K562 (cell line): ENCODE measurements around the gene SRRM5. TPM values are rescaled to one million over a fixed set of nuclear protein-coding genes. Genes with fewer than 3 reads are reported as not detected.

ENCODE experiments used
- CBFB ChIP-seq: sonication (generic); formaldehyde crosslinking; IDR thresholded peaks from 2 replicates; pipeline ENCODE4 v1.4.0; 2020; ENCODE audit warnings: mild to moderate bottlenecking, missing genetic modification reagents
- DMBX1 ChIP-seq: fragments of 250-450 bp; sonication (Bioruptor Pico); IDR thresholded peaks from 2 replicates; pipeline ENCODE4 v1.8.0; 2022; ENCODE audit warnings: inconsistent platforms, mild to moderate bottlenecking, moderate library complexity, borderline replicate concordance
- ETV1 ChIP-seq: fragments of 450-650 bp; conservative IDR thresholded peaks from 2 replicates; pipeline ENCODE4 v1.6.1; 2016; ENCODE audit warnings: missing genetic modification characterization, control low read depth, low read depth, missing compliant biosample characterization
- JUNB ChIP-seq: fragments of 450-650 bp; formaldehyde crosslinking; conservative IDR thresholded peaks from 2 replicates; pipeline ENCODE4 v1.4.0; 2020; ENCODE audit warnings: mild to moderate bottlenecking
- JUND ChIP-seq, 2 experiments: IDR thresholded peaks; 2 replicates in 1 of 2; 3 replicates in 1 of 2; pipeline ENCODE4 v1.6.1; 2011; ENCODE audit warnings: borderline replicate concordance in 2 of 2, low read depth in 2 of 2, low read length in 2 of 2, improper control_type of control experiment in 1 of 2, missing biosample characterization in 1 of 2, missing genetic modification characterization in 1 of 2, missing genetic modification reagents in 1 of 2
- KDM5B ChIP-seq: fragments of 200-600 bp; sonication (generic); IDR thresholded peaks from 2 replicates; pipeline ENCODE4 v1.6.1; 2012; ENCODE audit warnings: low read depth, mild to moderate bottlenecking, moderate library complexity, low read length, control low read depth, inconsistent platforms; ENCODE audit not compliant: insufficient replicate concordance
- PTRF ChIP-seq: fragments of 450-650 bp; IDR thresholded peaks from 2 replicates; pipeline ENCODE4 v1.6.1; 2016; ENCODE audit warnings: mild to moderate bottlenecking, missing genetic modification characterization, missing compliant biosample characterization
- RB1 ChIP-seq: fragments of 450-650 bp; IDR thresholded peaks from 2 replicates; pipeline ENCODE4 v1.6.1; 2017; ENCODE audit warnings: low read depth, mild to moderate bottlenecking
- SAFB ChIP-seq: fragments of 200-400 bp; formaldehyde crosslinking; IDR thresholded peaks from 2 replicates; pipeline ENCODE4 v1.6.1; 2017; ENCODE audit warnings: low read depth, low read length, borderline replicate concordance
- SIN3A ChIP-seq, 2 experiments: fragments of 150-350 bp in 1 of 2; IDR thresholded peaks; 2 replicates each; pipeline ENCODE4 v1.6.1; 2011 to 2016; ENCODE audit warnings: borderline replicate concordance in 2 of 2, low read depth in 2 of 2, low read length in 2 of 2, mild to moderate bottlenecking in 2 of 2, moderate library complexity in 2 of 2; ENCODE audit not compliant: control insufficient read depth in 1 of 2
- SIN3B ChIP-seq: fragments of 450-650 bp; IDR thresholded peaks from 2 replicates; pipeline ENCODE4 v1.6.1; 2017; ENCODE audit warnings: low read depth, mild to moderate bottlenecking, moderate library complexity
- STAT5B ChIP-seq: fragments of 250-450 bp; sonication (Bioruptor Pico); IDR thresholded peaks from 2 replicates; pipeline ENCODE4 v1.8.0; 2021; ENCODE audit warnings: mild to moderate bottlenecking, inconsistent platforms
- ZBTB7A ChIP-seq: IDR thresholded peaks from 2 replicates; pipeline ENCODE4 v1.6.1; 2011; ENCODE audit warnings: low read depth, mild to moderate bottlenecking, low read length, moderate library complexity, borderline replicate concordance; ENCODE audit not compliant: control insufficient read depth
- ZKSCAN1 ChIP-seq: fragments of 150-350 bp; IDR thresholded peaks from 2 replicates; pipeline ENCODE4 v1.6.1; 2016; ENCODE audit warnings: low read depth, low read length
- ZNF263 ChIP-seq: sonication (generic); formaldehyde crosslinking; IDR thresholded peaks from 2 replicates; pipeline ENCODE4 v1.8.0; 2022; ENCODE audit warnings: mild to moderate bottlenecking, missing genetic modification reagents, borderline replicate concordance
- ZNF444 ChIP-seq: fragments of 250-450 bp; sonication (Bioruptor Pico); IDR thresholded peaks from 2 replicates; pipeline ENCODE4 v1.4.0; 2020; ENCODE audit warnings: mild to moderate bottlenecking, moderate library complexity
- polyA plus RNA-seq, 8 experiments: library from polyadenylated mRNA; depleted of rRNA in 4 of 8; stranded (reverse) in 5 of 8; unstranded in 3 of 8; fragments of >200 nt; fragmentation: Nextera tagmentation in 2 of 8; fragmentation: Illumina TruSeq in 1 of 8; extraction: Ambion mirVana in 2 of 8; extraction: Trizol in 1 of 8; gene quantifications; 2 replicates each; pipeline versions ENCODE4 v1.2.1 to v1.2.3, GENCODE V29; 2011 to 2014; ENCODE audit warnings: inconsistent platforms in 1 of 8, missing spikeins in 1 of 8
- total RNA-seq, 7 experiments: library from RNA; depleted of rRNA in 6 of 7; stranded (reverse); fragments of >200 nt in 6 of 7; fragmentation: Illumina TruSeq in 2 of 7; extraction: Trizol in 2 of 7; gene quantifications; 2 replicates each; pipeline versions ENCODE4 v1.2.1 to v1.2.3, GENCODE V29; 2011 to 2021; ENCODE audit warnings: low replicate concordance in 1 of 7
- TF ChIP-seq, protein P1 (sequence below): fragments of 200-800 bp; sonication (Bioruptor generic); IDR thresholded peaks from 2 replicates; pipeline ENCODE4 v1.6.1; 2017; ENCODE audit warnings: missing genetic modification characterization, missing compliant biosample characterization
- TF ChIP-seq, protein P2 (sequence below): sonication (generic); formaldehyde crosslinking; IDR thresholded peaks from 2 replicates; pipeline ENCODE4 v1.8.0; 2022; ENCODE audit warnings: mild to moderate bottlenecking, missing genetic modification reagents
- TF ChIP-seq, protein P3 (sequence below): sonication (generic); formaldehyde crosslinking; IDR thresholded peaks from 2 replicates; pipeline ENCODE4 v1.9.0; 2022; ENCODE audit warnings: mild to moderate bottlenecking, missing genetic modification reagents
- TF ChIP-seq, protein P4 (sequence below): fragments of 250-450 bp; sonication (Bioruptor Pico); IDR thresholded peaks from 2 replicates; pipeline ENCODE4 v1.9.0; 2021; ENCODE audit warnings: mild to moderate bottlenecking, inconsistent platforms

The SRRM5 gene
- total and polyA plus RNA-seq, 9 of the 15 experiments (the other 6 are each of a cell fraction or from before 2014, with no cell fraction given), result 0.09 to 0.45 (median 0.18) TPM; not detected in 2

DNA sequence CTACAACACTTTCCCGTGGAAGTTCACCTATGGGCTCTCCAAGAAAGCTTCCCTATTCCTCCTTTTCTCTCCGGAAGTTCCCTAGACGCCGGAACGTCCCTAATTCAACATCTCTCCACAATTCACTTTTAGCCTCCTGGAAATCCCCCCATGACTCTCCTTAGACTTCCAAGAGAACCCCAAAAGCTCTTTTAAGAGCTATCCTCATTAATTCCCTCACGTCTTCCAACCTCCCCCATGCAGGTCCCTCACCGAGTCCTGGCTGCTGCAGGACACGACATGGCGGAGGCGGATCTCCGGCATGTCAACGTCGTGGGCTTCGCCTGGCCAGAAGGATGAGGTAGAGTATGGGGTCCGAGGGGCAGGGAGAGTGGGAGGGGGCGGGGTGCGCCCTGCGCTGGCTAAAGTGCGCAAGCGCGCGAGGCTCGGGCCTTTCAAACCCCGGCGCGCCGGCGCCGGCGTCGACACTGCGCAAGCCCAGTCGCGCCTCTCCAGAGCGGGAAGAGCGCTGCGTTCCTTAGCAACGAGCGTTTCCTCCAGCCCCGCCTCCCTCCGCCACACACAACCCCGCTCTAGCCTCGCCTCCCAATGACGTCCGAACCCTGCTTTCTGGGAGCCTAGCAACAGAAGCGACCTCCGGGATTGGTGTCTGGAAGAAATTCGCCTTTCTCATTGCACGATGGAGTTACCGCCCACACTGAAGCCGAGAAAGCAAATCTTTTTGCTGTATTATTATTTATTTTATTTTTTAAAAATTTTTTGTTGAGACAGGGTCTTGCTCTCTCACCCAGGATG is 36.5 kb upstream of the SRRM5 start, which contains the start of the genes PINLYP and XRCC1 (continued):
- TF ChIP-seq ZNF263 (peak; percentile 50; the same call in 1 of the 2 replicates), JUNB (no peak), ETV1 (tag) (peak; percentile 14; the same call in 1 of the 2 replicates), KDM5B (peak; percentile 80), RB1 (peak; percentile 95; the same call in 1 of the 2 replicates), SIN3A (IDR thresholded peaks at IDR 0.05; ENCODE audit: borderline replicate concordance in 2 of 2, control insufficient read depth in 1 of 2, low read depth in 2 of 2, low read length in 2 of 2) (peak; percentile 54 to 76; a peak in 1 of 4 replicates), ZKSCAN1 (peak; percentile 50; the same call in 1 of the 2 replicates), DMBX1 (CRISPR knock-in tag) (0 out of 2 replicates have a peak, but pooled peaks have one; percentile 23), PTRF (tag) (no peak), STAT5B (CRISPR knock-in tag) (no peak), JUND (IDR thresholded peaks at IDR 0.05; ENCODE audit: borderline replicate concordance, low read depth, low read length) (peak; percentile 29; the same call in 1 of the 2 replicates), JUND (tag; IDR thresholded peaks at IDR 0.05; ENCODE audit: borderline replicate concordance, low read depth, low read length) (no peak), SAFB (no peak), CBFB (CRISPR knock-in tag) (no peak), SIN3B (peak; percentile 77), ZBTB7A (peak; percentile 69; the same call in 1 of the 2 replicates), ZNF444 (CRISPR knock-in tag) (0 out of 2 replicates have a peak, but pooled peaks have one; percentile 54)
- TF ChIP-seq, protein P1, sequence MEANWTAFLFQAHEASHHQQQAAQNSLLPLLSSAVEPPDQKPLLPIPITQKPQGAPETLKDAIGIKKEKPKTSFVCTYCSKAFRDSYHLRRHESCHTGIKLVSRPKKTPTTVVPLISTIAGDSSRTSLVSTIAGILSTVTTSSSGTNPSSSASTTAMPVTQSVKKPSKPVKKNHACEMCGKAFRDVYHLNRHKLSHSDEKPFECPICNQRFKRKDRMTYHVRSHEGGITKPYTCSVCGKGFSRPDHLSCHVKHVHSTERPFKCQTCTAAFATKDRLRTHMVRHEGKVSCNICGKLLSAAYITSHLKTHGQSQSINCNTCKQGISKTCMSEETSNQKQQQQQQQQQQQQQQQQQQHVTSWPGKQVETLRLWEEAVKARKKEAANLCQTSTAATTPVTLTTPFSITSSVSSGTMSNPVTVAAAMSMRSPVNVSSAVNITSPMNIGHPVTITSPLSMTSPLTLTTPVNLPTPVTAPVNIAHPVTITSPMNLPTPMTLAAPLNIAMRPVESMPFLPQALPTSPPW (CRISPR knock-in tag), result peak; percentile 94
- TF ChIP-seq, protein P2, sequence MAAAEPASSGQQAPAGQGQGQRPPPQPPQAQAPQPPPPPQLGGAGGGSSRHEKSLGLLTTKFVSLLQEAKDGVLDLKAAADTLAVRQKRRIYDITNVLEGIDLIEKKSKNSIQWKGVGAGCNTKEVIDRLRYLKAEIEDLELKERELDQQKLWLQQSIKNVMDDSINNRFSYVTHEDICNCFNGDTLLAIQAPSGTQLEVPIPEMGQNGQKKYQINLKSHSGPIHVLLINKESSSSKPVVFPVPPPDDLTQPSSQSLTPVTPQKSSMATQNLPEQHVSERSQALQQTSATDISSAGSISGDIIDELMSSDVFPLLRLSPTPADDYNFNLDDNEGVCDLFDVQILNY (CRISPR knock-in tag), result no peak
- TF ChIP-seq, protein P3, sequence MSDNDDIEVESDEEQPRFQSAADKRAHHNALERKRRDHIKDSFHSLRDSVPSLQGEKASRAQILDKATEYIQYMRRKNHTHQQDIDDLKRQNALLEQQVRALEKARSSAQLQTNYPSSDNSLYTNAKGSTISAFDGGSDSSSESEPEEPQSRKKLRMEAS (CRISPR knock-in tag), result peak; percentile 62; the same call in 1 of the 2 replicates
- TF ChIP-seq, protein P4, sequence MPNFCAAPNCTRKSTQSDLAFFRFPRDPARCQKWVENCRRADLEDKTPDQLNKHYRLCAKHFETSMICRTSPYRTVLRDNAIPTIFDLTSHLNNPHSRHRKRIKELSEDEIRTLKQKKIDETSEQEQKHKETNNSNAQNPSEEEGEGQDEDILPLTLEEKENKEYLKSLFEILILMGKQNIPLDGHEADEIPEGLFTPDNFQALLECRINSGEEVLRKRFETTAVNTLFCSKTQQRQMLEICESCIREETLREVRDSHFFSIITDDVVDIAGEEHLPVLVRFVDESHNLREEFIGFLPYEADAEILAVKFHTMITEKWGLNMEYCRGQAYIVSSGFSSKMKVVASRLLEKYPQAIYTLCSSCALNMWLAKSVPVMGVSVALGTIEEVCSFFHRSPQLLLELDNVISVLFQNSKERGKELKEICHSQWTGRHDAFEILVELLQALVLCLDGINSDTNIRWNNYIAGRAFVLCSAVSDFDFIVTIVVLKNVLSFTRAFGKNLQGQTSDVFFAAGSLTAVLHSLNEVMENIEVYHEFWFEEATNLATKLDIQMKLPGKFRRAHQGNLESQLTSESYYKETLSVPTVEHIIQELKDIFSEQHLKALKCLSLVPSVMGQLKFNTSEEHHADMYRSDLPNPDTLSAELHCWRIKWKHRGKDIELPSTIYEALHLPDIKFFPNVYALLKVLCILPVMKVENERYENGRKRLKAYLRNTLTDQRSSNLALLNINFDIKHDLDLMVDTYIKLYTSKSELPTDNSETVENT (CRISPR knock-in tag), result 0 out of 2 replicates have a peak, but pooled peaks have one; percentile 34
